H9 (cell line): ENCODE results near the gene FNDC7. TPM values are rescaled to one million over a fixed set of nuclear protein-coding genes. Genes with fewer than 3 reads are reported as not detected.

Experiments
- DNase-seq: peaks from one replicate; pipeline ENCODE4 v3.0.0-alpha.2; 2017
- H2AFZ ChIP-seq: one replicate; pipeline ENCODE4 v1.6.1; 2013; ENCODE audit warnings: mild to moderate bottlenecking, low read length, control low read depth, moderate library complexity
- H2AK5ac ChIP-seq: 2 replicates; pipeline ENCODE4 v1.6.1; 2013; ENCODE audit warnings: low read length, control low read depth, mixed read lengths; ENCODE audit not compliant: insufficient read length
- H2BK120ac ChIP-seq: one replicate; pipeline ENCODE4 v1.6.1; 2013; ENCODE audit warnings: low read depth, mild to moderate bottlenecking, low read length, control low read depth, inconsistent platforms; ENCODE audit not compliant: poor library complexity, severe bottlenecking
- H2BK12ac ChIP-seq: 2 replicates; pipeline ENCODE4 v1.6.1; 2013; ENCODE audit warnings: low read length, control low read depth, mixed read lengths, low read depth; ENCODE audit not compliant: insufficient read length
- H2BK15ac ChIP-seq: 2 replicates; pipeline ENCODE4 v1.6.1; 2013; ENCODE audit warnings: low read depth, low read length, control low read depth
- H2BK20ac ChIP-seq: one replicate; pipeline ENCODE4 v1.6.1; 2013; ENCODE audit warnings: low read depth, mild to moderate bottlenecking, low read length, control low read depth, inconsistent platforms; ENCODE audit not compliant: poor library complexity, severe bottlenecking
- H2BK5ac ChIP-seq: 2 replicates; pipeline ENCODE4 v1.6.1; 2013; ENCODE audit warnings: low read length, control low read depth, mixed read lengths; ENCODE audit not compliant: insufficient read length
- H3K14ac ChIP-seq: 2 replicates; pipeline ENCODE4 v1.6.1; 2013; ENCODE audit warnings: low read length, control low read depth; ENCODE audit not compliant: insufficient read depth
- H3K18ac ChIP-seq: 2 replicates; pipeline ENCODE4 v1.6.1; 2013; ENCODE audit warnings: low read depth, mild to moderate bottlenecking, mixed read lengths, low read length, control low read depth; ENCODE audit not compliant: insufficient read length
- H3K23ac ChIP-seq: 2 replicates; pipeline ENCODE4 v1.6.1; 2013; ENCODE audit warnings: low read length, control low read depth, mixed read lengths, low read depth; ENCODE audit not compliant: insufficient read length
- H3K23me2 ChIP-seq: 2 replicates; pipeline ENCODE4 v1.6.1; 2013; ENCODE audit warnings: low read depth, mild to moderate bottlenecking, mixed read lengths, low read length, control low read depth; ENCODE audit not compliant: insufficient read length, poor library complexity, severe bottlenecking
- H3K27ac ChIP-seq: 2 replicates; pipeline ENCODE4 v1.5.1; 2013; ENCODE audit warnings: low read length, control low read depth, mixed read lengths, low read depth; ENCODE audit not compliant: insufficient read length
- H3K27me3 ChIP-seq: 2 replicates; pipeline ENCODE4 v1.6.1; 2013; ENCODE audit warnings: low read length, control low read depth, inconsistent platforms; ENCODE audit not compliant: insufficient read depth
- H3K4ac ChIP-seq: 2 replicates; pipeline ENCODE4 v1.6.1; 2013; ENCODE audit warnings: low read depth, mild to moderate bottlenecking, control low read depth, inconsistent platforms, low read length, moderate library complexity
- H3K4me1 ChIP-seq: 2 replicates; pipeline ENCODE4 v1.6.1; 2013; ENCODE audit warnings: low read length, control low read depth, inconsistent platforms; ENCODE audit not compliant: insufficient read depth
- H3K4me2 ChIP-seq: 2 replicates; pipeline ENCODE4 v1.6.1; 2013; ENCODE audit warnings: low read length, control low read depth, mixed read lengths; ENCODE audit not compliant: insufficient read length, insufficient read depth
- H3K56ac ChIP-seq: 2 replicates; pipeline ENCODE4 v1.6.1; 2013; ENCODE audit warnings: low read depth, mild to moderate bottlenecking, mixed read lengths, low read length, control low read depth; ENCODE audit not compliant: insufficient read length
- H3K79me1 ChIP-seq: 2 replicates; pipeline ENCODE4 v1.6.1; 2013; ENCODE audit warnings: low read depth, mild to moderate bottlenecking, moderate library complexity, low read length, control low read depth, inconsistent platforms; ENCODE audit not compliant: insufficient read depth, poor library complexity, severe bottlenecking
- H3K79me2 ChIP-seq: 2 replicates; pipeline ENCODE4 v1.6.1; 2013; ENCODE audit warnings: low read length, control low read depth, inconsistent platforms; ENCODE audit not compliant: insufficient read depth
- H3K9ac ChIP-seq: 2 replicates; pipeline ENCODE4 v1.6.1; 2013; ENCODE audit warnings: low read length, control low read depth, mixed read lengths; ENCODE audit not compliant: insufficient read length; ENCODE audit errors: extremely low read depth
- H3K9me3 ChIP-seq: one replicate; pipeline ENCODE4 v1.6.1; 2013; ENCODE audit warnings: low read depth, low read length, inconsistent platforms; ENCODE audit not compliant: control insufficient read depth
- H3T11ph ChIP-seq: one replicate; pipeline ENCODE4 v1.6.1; 2013; ENCODE audit warnings: mild to moderate bottlenecking, low read length, control low read depth, inconsistent platforms
- H4K20me1 ChIP-seq: one replicate; pipeline ENCODE4 v1.6.1; 2013; ENCODE audit not compliant: control insufficient read depth, insufficient read length, insufficient read depth
- H4K5ac ChIP-seq: 2 replicates; pipeline ENCODE4 v1.6.1; 2013; ENCODE audit warnings: low read depth, mild to moderate bottlenecking, mixed read lengths, low read length, control low read depth; ENCODE audit not compliant: insufficient read length
- H4K8ac ChIP-seq: replicated peaks from 2 replicates; pipeline ENCODE4 v1.6.1; 2013; ENCODE audit warnings: low read length, control low read depth, mixed read lengths, low read depth; ENCODE audit not compliant: insufficient read length
- H4K91ac ChIP-seq: 2 replicates; pipeline ENCODE4 v1.6.1; 2013; ENCODE audit warnings: low read depth, mild to moderate bottlenecking, moderate library complexity, mixed read lengths, low read length, control low read depth; ENCODE audit not compliant: insufficient read length
- H3K27ac Mint-ChIP-seq, 3 experiments: 2 replicates in 2 of 3; 3 replicates in 1 of 3; pipeline ENCODE4 v1.8.0; 2020 to 2021; ENCODE audit warnings: mixed read lengths in 3 of 3, mild to moderate bottlenecking in 1 of 3, moderate library complexity in 1 of 3
- H3K27me3 Mint-ChIP-seq: 2 replicates; pipeline ENCODE4 v1.8.0; 2021; ENCODE audit warnings: low read depth, mild to moderate bottlenecking, moderate library complexity, mixed read lengths
- H3K36me3 Mint-ChIP-seq, 3 experiments: 2 replicates in 2 of 3; 3 replicates in 1 of 3; pipeline ENCODE4 v1.8.0; 2020 to 2021; ENCODE audit warnings: low read depth in 3 of 3, mixed read lengths in 3 of 3; ENCODE audit not compliant: insufficient read depth in 1 of 3
- H3K4me1 Mint-ChIP-seq, 2 experiments: 2 replicates each; pipeline ENCODE4 v1.8.0; 2020; ENCODE audit warnings: mixed read lengths in 2 of 2
- H3K4me3 Mint-ChIP-seq, 2 experiments: 2 replicates in 1 of 2; 3 replicates in 1 of 2; pipeline ENCODE4 v1.8.0; 2020 to 2021; ENCODE audit warnings: mild to moderate bottlenecking in 2 of 2, mixed read lengths in 2 of 2, moderate library complexity in 1 of 2
- H3K9me3 Mint-ChIP-seq, 2 experiments: 2 replicates in 1 of 2; 3 replicates in 1 of 2; pipeline ENCODE4 v1.8.0; 2020; ENCODE audit warnings: mild to moderate bottlenecking in 2 of 2, mixed read lengths in 2 of 2, moderate library complexity in 1 of 2
- whole genome bisulfite sequencing: extraction: QIAGEN DNeasy Blood & Tissue Kit; methylation state at CpG from one replicate; pipeline ENCODE4 v1.1.7; 2013; ENCODE audit warnings: missing lambda C conversion rate, low lambda C conversion rate, mixed read lengths; ENCODE audit not compliant: insufficient read length; ENCODE audit errors: extremely low coverage; 5-methylcytosine and 5-hydroxymethylcytosine counted together
- total RNA-seq: library from RNA; stranded (reverse); gene quantifications from 2 replicates; pipeline ENCODE4 v1.2.1, GENCODE V29; 2021
- TF ChIP-seq, protein P1 (sequence below): fragments of 200-600 bp; sonication (generic); conservative IDR thresholded peaks from 3 replicates; pipeline ENCODE4 v1.8.0; 2021; ENCODE audit warnings: antibody characterized with exemption, mild to moderate bottlenecking

FNDC7 gene
- total RNA-seq, 1 experiment from 2014 or later = 0.13 TPM

DNA sequence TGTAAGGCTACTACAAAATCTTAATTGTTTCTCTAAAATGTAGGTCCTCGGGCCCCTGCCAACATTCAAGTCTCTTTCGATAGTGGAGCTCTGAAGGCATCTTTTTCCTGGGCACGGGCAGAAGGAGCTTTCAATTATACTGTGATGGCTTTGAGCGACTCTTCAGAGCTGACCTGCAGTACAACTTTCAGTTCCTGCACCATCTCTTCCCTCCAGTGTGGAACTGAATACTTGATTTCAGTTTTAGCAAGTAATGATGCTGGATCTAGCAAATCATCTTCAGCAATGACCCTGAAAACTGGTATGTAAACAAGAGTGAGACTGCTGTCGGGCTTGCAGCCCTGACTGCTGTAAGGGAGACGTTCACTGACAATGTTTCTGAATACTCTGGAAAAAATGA lies 9.6 kb downstream of the FNDC7 start:
- Histone ChIP-seq H2BK120ac (no peak overlapping the region), H2AK5ac (no peak overlapping the region), H3K27ac (no peak overlapping the region), H4K8ac (no peak overlapping the region), H3K14ac (no peak overlapping the region), H4K91ac (no peak overlapping the region), H2BK12ac (no peak overlapping the region), H3K4ac (no peak overlapping the region), H3K23me2 (no peaks in the 10 kb centered on the region), H3K79me2 (no peaks in the 10 kb centered on the region), H3K18ac (no peak overlapping the region), H2BK5ac (no peak overlapping the region), H3K9me3 (no peaks in the 10 kb centered on the region), H2AFZ (no peak overlapping the region), H3K56ac (no peak overlapping the region), H4K5ac (no peak overlapping the region), H4K20me1 (no peaks in the 10 kb centered on the region), H2BK20ac (no peak overlapping the region), H3K23ac (no peak overlapping the region), H3K27me3 (no peaks in the 10 kb centered on the region), H3T11ph (no peak overlapping the region), H3K4me1 (peaks cover 2% of the 10 kb centered on the region; the same call in 1 of the 2 replicates), H3K4me2 (no peak overlapping the region), H3K9ac (no peak overlapping the region), H3K79me1 (no peaks in the 10 kb centered on the region), H2BK15ac (no peak overlapping the region)
- DNase-seq = no peak
- Mint-ChIP-seq H3K36me3 (no peaks in the 10 kb centered on the region; a peak in 2 of 7 replicates), H3K27me3 (no peaks in the 10 kb centered on the region; the same call in 1 of the 2 replicates), H3K27ac (no peak overlapping the region), H3K4me1 (peaks cover 31 to 32% of the 10 kb centered on the region in 2 experiments), H3K9me3 (no peaks in the 10 kb centered on the region), H3K4me3 (no peak overlapping the region)
- TF ChIP-seq, protein P1, sequence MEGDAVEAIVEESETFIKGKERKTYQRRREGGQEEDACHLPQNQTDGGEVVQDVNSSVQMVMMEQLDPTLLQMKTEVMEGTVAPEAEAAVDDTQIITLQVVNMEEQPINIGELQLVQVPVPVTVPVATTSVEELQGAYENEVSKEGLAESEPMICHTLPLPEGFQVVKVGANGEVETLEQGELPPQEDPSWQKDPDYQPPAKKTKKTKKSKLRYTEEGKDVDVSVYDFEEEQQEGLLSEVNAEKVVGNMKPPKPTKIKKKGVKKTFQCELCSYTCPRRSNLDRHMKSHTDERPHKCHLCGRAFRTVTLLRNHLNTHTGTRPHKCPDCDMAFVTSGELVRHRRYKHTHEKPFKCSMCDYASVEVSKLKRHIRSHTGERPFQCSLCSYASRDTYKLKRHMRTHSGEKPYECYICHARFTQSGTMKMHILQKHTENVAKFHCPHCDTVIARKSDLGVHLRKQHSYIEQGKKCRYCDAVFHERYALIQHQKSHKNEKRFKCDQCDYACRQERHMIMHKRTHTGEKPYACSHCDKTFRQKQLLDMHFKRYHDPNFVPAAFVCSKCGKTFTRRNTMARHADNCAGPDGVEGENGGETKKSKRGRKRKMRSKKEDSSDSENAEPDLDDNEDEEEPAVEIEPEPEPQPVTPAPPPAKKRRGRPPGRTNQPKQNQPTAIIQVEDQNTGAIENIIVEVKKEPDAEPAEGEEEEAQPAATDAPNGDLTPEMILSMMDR = no peak
- WGBS = no CpG with 5 or more reads among the region's 6 CpGs
